ENCODE data around the gene C15orf40.

The C15orf40 gene

GRCh38 chr15:82993144-82993543 is 18.3 kb downstream of the C15orf40 start:
- no peak for DNase-seq (ENCODE audit: low spot score)

- no peak for DNase-seq (ENCODE audit: low spot score)
These were observed 18.9 kb downstream of the C15orf40 start for GRCh38 chr15:82992436-82992998.

GRCh38 chr15:82986442-82986780 is 25.0 kb downstream of the C15orf40 start:
- peak; percentile 21 for DNase-seq (ENCODE audit: low spot score)

- DNase-seq (ENCODE audit: low spot score), result peak; percentile 96
These were observed 25.6 kb downstream of the C15orf40 start, which contains the start of gene RAMAC for GRCh38 chr15:82985688-82986441. RAMAC (plus strand) TSS chr15:82986210; CDS start chr15:82989019, 2,809 bp downstream.

GRCh38 chr15:82980981-82981380 is 30.5 kb downstream of the C15orf40 start:
- DNase-seq (ENCODE audit: low spot score), result no peak

GRCh38 chr15:82979726-82980125 is 31.7 kb downstream of the C15orf40 start:
- DNase-seq (ENCODE audit: low spot score), result no peak

- no peak for DNase-seq (ENCODE audit: low spot score)
These were observed 33.0 kb downstream of the C15orf40 start for GRCh38 chr15:82978438-82978837.

- DNase-seq (ENCODE audit: low spot score), result no peak
These were observed 34.4 kb downstream of the C15orf40 start for GRCh38 chr15:82977076-82977475.

- DNase-seq (ENCODE audit: low spot score), result no peak
These were observed 38.4 kb downstream of the C15orf40 start for GRCh38 chr15:82972990-82973389.

- no peak for DNase-seq (ENCODE audit: low spot score)
These were observed 40.0 kb downstream of the C15orf40 start for GRCh38 chr15:82971218-82971984.

GRCh38 chr15:82970696-82971095 is 40.7 kb downstream of the C15orf40 start:
- no peak for DNase-seq (ENCODE audit: low spot score)

- DNase-seq (ENCODE audit: low spot score), result peak; percentile 42
These were observed 41.3 kb downstream of the C15orf40 start for GRCh38 chr15:82970078-82970686.

GRCh38 chr15:82969353-82969752 is 42.1 kb downstream of the C15orf40 start:
- no peak for DNase-seq (ENCODE audit: low spot score)

GRCh38 chr15:82968066-82968465 is 43.4 kb downstream of the C15orf40 start:
- DNase-seq (ENCODE audit: low spot score), result no peak

- DNase-seq (ENCODE audit: low spot score), result no peak
These were observed 44.8 kb downstream of the C15orf40 start for GRCh38 chr15:82966671-82967071.

GRCh38 chr15:82964890-82965289 is 46.5 kb downstream of the C15orf40 start:
- DNase-seq (ENCODE audit: low spot score), result no peak

GRCh38 chr15:82963471-82964341 is 47.7 kb downstream of the C15orf40 start:
- no peak for DNase-seq (ENCODE audit: low spot score)

GRCh38 chr15:82960766-82961165 is 50.7 kb downstream of the C15orf40 start:
- no peak for DNase-seq (ENCODE audit: low spot score)

- DNase-seq (ENCODE audit: low spot score), result no peak
These were observed 52.0 kb downstream of the C15orf40 start for GRCh38 chr15:82959423-82959822.

GRCh38 chr15:82958638-82959037 is 52.8 kb downstream of the C15orf40 start:
- no peak for DNase-seq (ENCODE audit: low spot score)

Data from SK-N-DZ (cell line).